Mammary epithelial cell (primary cell): ENCODE measurements around the gene CHPF2.

ENCODE experiments used
- CTCF ChIP-seq, 2 donors: IDR thresholded peaks in 1 of 2; conservative IDR thresholded peaks in 1 of 2; 2 replicates each; pipeline ENCODE4 v1.5.1; 2011 to 2012; ENCODE audit warnings: inconsistent platforms in 2 of 2, low read length in 2 of 2, mild to moderate bottlenecking in 2 of 2, control low read depth in 1 of 2, low read depth in 1 of 2; ENCODE audit not compliant: insufficient read depth in 1 of 2; ENCODE audit errors: extremely low read depth in 1 of 2
- EZH2 ChIP-seq: IDR thresholded peaks from 2 replicates; pipeline ENCODE4 v1.6.1; 2012; ENCODE audit warnings: low read length, inconsistent platforms, borderline replicate concordance

GRCh38 chr7:151281686-151282085 is 49.4 kb downstream of the CHPF2 start:
- no peak for TF ChIP-seq CTCF (conservative IDR thresholded peaks at IDR 0.05 in 1 of 2, IDR thresholded peaks at IDR 0.05 in 1 of 2; ENCODE audit: extremely low read depth in 1 of 2, insufficient read depth in 1 of 2, low read depth in 1 of 2, low read length in 2 of 2)
- TF ChIP-seq EZH2, result no peak
